Activated T-helper 9 cell treated with anti-CD3 and anti-CD28 coated beads, Interleukin-2, amount 50 U/mL, for 16 hours (primary cell): ENCODE results near the gene PLXNA3.

Experiments
- DNase-seq: peaks from one replicate; pipeline ENCODE4 v3.0.0-alpha.2; 2020; ENCODE audit warnings: low read depth

Gene PLXNA3

GRCh38 chrX:154435171-154435733, 22.8 kb upstream of the PLXNA3 start:
- no peak for DNase-seq

- DNase-seq: peak; percentile 46
These were observed 21.6 kb upstream of the PLXNA3 start for GRCh38 chrX:154436374-154436982.

GRCh38 chrX:154436983-154437752, 20.9 kb upstream of the PLXNA3 start, which contains the start of gene GDI1:
GDI1 (plus strand) TSS chrX:154437154; CDS start chrX:154437255, 101 bp downstream.
- DNase-seq: peak; percentile 42

- DNase-seq: no peak
These were observed 19.8 kb upstream of the PLXNA3 start for GRCh38 chrX:154437971-154438893.

- no peak for DNase-seq
These were observed 18.2 kb upstream of the PLXNA3 start for GRCh38 chrX:154439841-154440240.

- no peak for DNase-seq
These were observed 17.3 kb upstream of the PLXNA3 start for GRCh38 chrX:154440623-154441357.

- no peak for DNase-seq
These were observed 16.5 kb upstream of the PLXNA3 start for GRCh38 chrX:154441564-154441963.

- no peak for DNase-seq
These were observed 15.9 kb upstream of the PLXNA3 start for GRCh38 chrX:154441984-154442707.

- DNase-seq: no peak
These were observed 14.6 kb upstream of the PLXNA3 start for GRCh38 chrX:154443479-154443910.

GRCh38 chrX:154443992-154444754, 13.9 kb upstream of the PLXNA3 start, which contains the start of gene FAM50A:
FAM50A (plus strand) TSS chrX:154444141; CDS start chrX:154444236, 95 bp downstream.
- peak; percentile 63 for DNase-seq

- no peak for DNase-seq
These were observed 13.3 kb upstream of the PLXNA3 start for GRCh38 chrX:154444755-154445246.

GRCh38 chrX:154445776-154446175, 12.3 kb upstream of the PLXNA3 start:
- no peak for DNase-seq

GRCh38 chrX:154446430-154446829, 11.7 kb upstream of the PLXNA3 start:
- DNase-seq: no peak

GRCh38 chrX:154448484-154448883, 9.6 kb upstream of the PLXNA3 start:
- DNase-seq: no peak

GRCh38 chrX:154449618-154450017, 8.5 kb upstream of the PLXNA3 start:
- no peak for DNase-seq

GRCh38 chrX:154450312-154450711, 7.8 kb upstream of the PLXNA3 start:
- no peak for DNase-seq

- no peak for DNase-seq
These were observed 5.3 kb upstream of the PLXNA3 start for GRCh38 chrX:154452823-154453222.

- DNase-seq: peak; percentile 42
These were observed 478 bp upstream of the PLXNA3 start for GRCh38 chrX:154457491-154458115.
